Stimulated activated CD8-positive, alpha-beta memory T cell treated with anti-CD3 and anti-CD28 coated beads, Interleukin-4, amount 100 ng/mL, for 24 hours (primary cell): ENCODE data around the gene ARL2BP.
"Not testable (repeated sequence)": the region's sequence is repeated elsewhere in the genome, so short reads cannot be mapped to it uniquely, and the experiment has no call there.

Source experiments
- DNase-seq: peaks from one replicate; pipeline ENCODE4 v3.0.0-alpha.2; 2020; ENCODE audit warnings: low read depth

Gene ARL2BP

DNA sequence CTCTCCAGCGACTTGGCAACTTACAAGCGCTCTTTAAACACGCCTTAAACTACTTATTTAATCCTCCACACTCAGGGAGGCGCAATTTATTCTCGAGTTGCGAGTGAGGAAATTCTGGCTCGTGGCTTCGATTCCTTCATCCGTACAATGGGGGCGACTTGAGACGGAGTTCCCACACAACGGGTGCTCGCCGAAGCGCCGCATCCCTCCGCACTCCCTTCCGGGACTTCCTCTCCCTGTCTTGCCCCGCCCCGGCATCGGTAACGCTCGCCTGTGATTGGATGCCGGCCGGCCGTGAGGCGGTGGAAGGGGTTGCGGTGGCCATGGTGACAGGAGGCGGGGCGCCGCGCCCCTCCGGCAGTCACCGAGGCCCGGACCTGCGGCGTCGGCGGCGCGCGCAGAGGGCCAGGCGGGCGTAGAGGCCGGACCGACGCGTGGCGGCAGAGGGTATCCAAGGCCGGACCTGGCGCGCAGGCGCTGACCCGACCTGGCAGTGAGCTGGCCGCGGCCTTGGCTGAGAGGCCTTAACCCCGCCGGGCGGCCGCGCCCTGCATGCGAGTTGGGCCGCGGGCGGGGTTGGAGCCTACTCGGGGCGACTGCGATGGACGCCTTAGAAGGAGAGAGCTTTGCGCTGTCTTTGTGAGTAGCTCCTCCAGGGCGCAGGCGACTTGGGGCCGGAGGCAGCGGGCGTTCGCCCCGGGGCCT, at the start of gene ARL2BP:
TSS of gene ARL2BP (plus strand) at position 493 of the 705 bp plus-strand sequence. CDS start at position 602, 109 bp downstream.
- peak; percentile 97 for DNase-seq

GRCh38 chr16:57196286-57196685, 48.8 kb upstream of the ARL2BP start:
- DNase-seq = no peak

GRCh38 chr16:57196753-57197152, 48.3 kb upstream of the ARL2BP start:
- no peak for DNase-seq

GRCh38 chr16:57200321-57200720, 44.7 kb upstream of the ARL2BP start:
- DNase-seq = not testable (repeated sequence)

DNA sequence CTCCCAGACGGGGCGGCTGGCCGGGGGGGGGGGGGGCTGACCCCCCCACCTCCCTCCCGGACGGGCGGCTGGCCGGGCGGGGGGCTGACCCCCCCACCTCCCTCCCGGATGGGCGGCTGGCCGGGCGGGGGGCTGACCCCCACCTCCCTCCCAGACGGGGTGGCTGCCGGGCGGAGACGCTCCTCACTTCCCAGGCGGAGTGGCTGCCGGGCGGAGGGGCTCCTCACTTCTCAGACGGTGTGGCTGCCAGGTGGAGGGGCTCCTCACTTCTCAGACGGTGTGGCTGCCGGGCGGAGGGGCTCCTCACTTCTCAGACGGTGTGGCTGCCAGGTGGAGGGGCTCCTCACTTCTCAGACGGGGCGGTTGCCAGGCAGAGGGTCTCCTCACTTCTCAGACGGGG, 44.1 kb upstream of the ARL2BP start:
- not testable (repeated sequence) for DNase-seq

DNA sequence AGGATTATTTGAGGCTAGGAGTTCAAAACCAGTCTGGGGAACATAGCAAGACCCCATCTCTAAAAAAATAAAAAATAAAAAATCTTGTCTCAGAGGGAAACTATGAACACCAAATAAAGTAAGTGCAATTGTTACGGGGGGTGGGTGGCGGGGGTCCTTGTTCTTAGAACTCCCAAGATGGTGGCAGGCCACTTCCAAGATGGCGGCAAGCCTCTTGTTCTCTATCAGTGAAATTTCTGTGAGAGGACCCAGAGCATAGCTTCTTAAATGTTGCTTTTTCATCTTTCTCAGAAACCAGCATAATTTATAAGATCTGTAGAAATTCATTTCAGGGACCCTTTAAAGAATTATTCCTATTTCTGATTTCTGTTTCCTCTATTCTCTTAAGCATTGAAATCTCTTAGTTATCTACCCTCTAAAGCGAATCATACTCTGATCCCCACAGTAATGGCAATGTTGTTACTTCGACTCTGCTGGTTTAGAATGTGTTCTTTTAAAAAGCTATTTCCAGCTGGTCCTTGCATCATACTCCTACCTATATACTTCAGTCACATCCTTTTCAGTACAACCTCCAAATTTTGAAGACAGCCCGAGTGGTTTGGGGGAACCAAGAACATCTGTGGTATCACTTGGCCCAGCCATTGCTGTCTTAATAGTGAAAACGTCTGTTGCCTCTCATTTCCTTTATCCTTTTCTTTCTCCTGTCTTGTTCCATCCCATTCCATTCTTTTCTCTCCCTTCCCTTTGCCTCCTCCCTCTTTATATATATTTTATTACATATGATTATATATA, 42.8 kb upstream of the ARL2BP start:
- no peak for DNase-seq

DNA sequence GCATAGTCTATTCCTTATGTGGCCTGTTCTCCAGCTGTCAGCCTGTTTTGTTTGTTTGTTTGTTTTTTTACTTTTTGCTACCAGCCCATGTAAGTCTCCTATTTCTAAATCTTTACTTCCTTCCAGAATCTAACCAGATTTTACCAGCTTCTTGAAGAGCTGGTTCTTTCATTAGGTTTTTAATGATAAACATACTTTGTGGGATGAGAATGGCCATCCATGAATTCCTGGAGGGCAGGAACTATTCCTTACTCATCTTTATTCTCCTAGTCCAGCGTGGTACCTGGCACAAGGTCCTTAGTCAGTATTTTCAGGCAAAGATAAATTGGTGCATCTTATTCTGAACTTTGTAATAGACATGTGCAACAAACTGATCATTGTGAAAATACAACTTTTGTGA, 41.6 kb upstream of the ARL2BP start:
- no peak for DNase-seq

- no peak for DNase-seq
These were observed 40.4 kb upstream of the ARL2BP start for GRCh38 chr16:57204675-57205074.

DNA sequence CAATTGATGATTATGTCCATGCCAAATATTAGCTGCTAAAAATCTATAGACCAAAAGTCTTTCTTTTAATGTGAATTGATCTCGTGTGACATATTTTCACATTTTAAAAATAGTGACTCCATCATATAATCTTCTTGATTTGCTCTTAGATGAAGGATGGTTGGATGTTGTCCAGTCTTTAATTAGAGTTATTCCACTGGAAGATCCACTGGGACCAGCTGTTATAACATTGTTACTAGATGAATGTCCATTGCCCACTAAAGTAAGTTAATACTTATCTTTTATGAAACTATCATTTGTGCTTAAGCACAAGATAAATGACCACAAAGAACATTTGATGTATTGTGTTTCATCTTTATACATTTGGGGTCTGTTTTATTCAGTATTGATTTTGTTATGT, 36.1 kb upstream of the ARL2BP start:
- DNase-seq = no peak

- no peak for DNase-seq
These were observed 35.3 kb upstream of the ARL2BP start for GRCh38 chr16:57209780-57210179.

GRCh38 chr16:57213462-57213861, 31.6 kb upstream of the ARL2BP start:
- no peak for DNase-seq

- DNase-seq = no peak
These were observed 28.1 kb upstream of the ARL2BP start for GRCh38 chr16:57216968-57217367.

DNA sequence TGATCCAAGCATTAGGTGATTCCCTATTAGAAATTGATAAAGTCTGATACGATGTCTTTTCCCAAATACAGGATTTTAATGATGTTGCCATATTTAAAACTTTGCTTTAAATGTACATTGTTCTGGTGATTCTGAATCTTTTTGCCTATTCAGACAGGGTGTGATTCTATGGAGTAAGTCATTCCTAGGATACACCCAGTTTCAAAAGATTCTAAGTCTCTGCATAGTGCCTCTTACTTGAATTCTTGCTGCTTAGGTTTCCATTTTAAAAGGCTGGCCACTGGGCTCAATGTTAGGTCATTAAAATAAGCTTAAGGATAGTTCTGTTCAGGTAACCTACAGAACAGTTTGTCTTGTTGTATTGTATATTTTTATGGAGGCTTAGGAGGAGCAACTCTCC, 22.0 kb upstream of the ARL2BP start:
- no peak for DNase-seq

GRCh38 chr16:57224651-57225335, 20.3 kb upstream of the ARL2BP start:
- DNase-seq = no peak

DNA sequence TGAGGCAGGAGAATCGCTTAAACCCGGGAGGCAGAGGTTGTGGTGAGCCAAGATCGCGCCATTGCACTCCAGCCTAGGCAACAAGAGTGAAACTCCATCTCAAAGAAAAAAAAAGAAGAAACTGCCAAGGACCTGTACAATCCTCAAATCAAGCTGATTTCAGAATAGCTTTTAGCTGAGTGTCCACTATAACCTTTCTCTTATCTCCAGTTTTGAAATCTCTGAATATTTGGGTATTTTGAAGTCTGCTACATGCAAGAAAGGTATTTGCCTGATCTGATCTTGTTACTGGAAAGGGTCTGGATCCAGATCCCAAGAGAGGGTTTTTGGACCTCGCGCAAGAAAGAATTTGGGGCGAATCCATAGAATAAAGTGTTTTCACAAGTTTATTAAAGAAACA, 19.1 kb upstream of the ARL2BP start:
- DNase-seq = no peak

DNA sequence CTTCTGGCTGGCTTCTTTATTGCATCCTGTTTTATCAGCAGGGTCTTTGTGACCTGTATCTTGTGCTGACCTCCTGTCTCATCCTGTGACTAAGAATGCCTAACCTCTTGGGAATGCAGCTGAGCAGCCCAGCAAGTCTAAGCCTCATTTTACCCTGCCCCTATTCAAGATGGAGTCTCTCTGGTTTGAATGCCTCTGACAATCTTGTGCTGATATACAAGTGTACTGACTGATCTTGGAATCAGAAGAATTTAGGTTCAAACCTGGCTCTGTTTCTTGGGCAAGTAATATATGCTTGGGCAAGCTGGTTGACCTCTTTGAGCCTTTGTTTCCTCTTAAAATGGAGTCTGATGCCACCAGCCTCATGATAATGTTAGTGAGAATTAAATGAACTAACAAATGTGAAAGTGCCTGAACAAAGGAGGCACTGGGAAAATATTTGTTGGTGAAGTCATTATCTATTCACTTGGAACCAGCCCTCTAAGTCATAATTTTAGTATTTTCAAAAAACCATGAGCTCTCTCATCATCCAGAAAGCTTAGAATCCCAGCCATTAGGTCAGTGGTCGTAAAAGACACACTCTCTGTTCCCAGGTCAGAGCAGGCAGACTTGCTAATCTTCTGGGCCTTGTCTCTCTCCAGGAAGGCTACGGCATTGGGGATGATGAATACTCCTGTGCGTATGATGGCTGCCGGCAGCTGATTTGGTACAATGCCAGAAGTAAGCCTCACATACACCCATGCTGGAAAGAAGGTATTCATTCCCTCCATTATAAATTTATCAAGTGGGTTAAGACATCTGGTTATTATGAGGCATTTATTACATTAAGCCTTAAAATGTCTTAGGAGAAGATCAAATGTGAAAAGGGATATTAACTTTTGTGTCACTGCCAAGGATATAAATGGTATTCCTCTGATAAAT, 18.1 kb upstream of the ARL2BP start:
- no peak for DNase-seq

DNA sequence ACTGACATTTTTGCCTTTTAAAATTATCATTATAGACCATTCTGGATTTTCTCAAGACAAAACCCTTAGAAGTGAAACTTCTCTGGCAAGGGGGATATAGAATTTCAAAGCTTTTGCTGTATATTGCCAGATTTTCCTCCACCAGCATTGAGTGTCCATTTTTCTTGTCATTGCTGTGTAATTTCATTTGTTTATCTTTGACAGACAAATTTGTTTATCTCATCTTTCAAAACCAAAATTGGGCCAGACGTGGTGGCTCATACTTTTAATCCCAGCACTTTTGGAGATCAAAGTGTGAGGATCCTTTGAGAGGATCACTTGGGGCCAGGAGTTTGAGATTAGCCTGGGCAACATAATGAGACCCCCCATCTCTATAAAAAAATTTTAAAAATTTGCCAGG, 16.0 kb upstream of the ARL2BP start:
- DNase-seq = no peak

- no peak for DNase-seq
These were observed 13.2 kb upstream of the ARL2BP start for GRCh38 chr16:57231821-57232350.

DNA sequence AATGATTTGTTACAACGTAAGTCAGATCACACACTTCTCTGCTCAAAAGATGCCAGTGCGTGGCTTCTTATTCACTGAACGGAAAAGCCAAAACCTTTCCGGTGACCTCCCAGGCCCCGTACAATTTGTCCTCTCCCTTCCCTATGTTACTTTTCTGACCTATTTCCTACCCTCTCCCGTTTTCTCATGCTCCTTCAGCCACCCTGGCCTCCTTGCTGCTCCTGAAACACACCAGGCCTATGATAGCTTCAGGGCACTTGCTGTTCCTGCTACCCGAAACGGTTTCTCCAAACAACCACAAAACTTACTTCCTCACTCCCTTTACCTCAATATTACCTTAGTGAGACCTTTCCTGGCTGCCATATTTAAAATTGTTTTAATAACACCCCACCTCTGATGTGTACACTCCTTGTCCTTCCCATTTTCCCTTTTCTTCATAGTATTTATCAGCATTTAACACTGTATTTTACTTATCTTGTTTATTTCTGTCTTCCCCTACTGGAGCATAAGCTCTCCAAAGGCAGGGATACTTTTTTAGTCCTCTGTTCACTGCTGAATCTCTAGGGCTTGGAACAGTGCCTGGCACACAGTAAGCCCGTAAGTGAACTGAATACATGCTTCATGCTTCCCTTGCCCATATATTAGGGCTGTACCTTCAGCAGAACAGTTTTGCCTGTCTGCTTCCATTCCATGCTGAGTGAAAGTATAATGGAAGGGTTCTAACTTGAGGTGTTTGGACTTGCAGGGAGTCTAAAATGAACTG, 10.9 kb upstream of the ARL2BP start:
- no peak for DNase-seq

- no peak for DNase-seq
These were observed 10.4 kb upstream of the ARL2BP start for GRCh38 chr16:57234707-57235092.
